GM21825 (cell line): Measurements from ENCODE around the gene BICDL2.

ENCODE experiments used
- ATAC-seq: cut with Tn5 transposase; IDR thresholded peaks from one replicate; pipeline ENCODE4 v1.9.1; 2021; ENCODE audit warnings: mild to moderate bottlenecking, moderate library complexity; ENCODE audit not compliant: unreplicated experiment

BICDL2 gene

DNA sequence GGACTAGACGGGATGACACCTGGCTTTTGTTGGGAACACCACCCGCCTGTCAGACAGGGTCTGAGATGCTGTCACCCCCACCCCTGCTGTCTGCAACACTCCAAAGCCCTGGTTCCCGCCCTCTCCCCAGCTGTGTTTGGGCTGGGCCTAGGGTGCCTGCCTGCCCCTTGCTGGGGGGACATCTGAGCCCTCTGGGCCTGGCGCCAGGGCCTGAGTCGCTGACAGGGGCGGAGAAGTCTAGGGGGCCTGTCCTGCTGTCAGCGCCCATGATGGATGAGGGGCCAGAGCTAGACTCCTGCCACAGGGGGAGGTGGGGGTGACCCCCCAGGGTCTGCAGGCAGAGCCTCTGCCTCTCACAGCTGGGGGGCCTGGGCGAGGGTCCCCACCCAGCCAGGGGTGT, 48.9 kb downstream of the BICDL2 start:
- ATAC-seq, result no peak

DNA sequence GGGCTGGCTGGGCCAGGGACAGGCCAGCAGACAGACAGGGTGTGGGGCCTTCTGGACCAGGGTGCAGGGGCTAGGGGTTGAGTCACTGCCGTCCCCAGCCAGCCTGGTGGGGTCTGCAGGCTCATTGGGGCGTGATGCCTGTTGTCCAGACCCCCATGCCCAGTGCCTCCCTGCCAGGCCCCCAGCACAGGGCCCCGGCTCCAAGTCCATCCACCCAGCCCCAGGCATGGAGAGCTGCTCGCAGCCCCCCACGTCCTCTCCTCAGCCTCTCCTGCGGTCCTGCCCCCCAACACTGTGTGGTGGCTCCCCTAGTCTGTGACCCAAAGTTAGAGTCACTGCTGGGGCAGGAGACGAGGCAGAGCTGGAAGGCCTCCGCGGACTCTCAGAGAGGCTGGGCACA, 49.5 kb downstream of the BICDL2 start:
- no peak for ATAC-seq

- no peak for ATAC-seq
Measured at GRCh38 chr16:2986623-2987188, 50.0 kb downstream of the BICDL2 start.

GRCh38 chr16:2985893-2986355, 50.8 kb downstream of the BICDL2 start:
- ATAC-seq, result no peak

DNA sequence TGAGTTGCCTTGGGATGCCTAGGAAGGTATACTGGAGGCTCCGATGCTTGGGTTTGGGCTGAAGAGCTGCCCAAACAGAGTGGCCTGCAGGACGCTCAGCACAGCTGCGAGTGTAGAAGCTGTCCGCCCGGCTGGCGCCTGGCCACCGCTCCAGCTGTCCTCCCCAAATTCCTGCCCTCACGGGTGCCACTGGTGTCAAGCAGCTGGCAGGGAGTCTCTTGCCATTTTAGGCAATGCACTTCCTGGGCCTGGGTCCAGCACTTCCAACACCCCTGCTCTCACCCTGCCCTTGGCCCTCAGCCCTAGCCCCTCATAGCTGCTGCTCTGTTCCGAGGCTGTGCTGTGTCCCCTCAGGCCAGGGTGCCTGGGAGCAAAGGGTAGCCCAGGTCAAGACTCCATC, 51.3 kb downstream of the BICDL2 start:
- ATAC-seq, result no peak

DNA sequence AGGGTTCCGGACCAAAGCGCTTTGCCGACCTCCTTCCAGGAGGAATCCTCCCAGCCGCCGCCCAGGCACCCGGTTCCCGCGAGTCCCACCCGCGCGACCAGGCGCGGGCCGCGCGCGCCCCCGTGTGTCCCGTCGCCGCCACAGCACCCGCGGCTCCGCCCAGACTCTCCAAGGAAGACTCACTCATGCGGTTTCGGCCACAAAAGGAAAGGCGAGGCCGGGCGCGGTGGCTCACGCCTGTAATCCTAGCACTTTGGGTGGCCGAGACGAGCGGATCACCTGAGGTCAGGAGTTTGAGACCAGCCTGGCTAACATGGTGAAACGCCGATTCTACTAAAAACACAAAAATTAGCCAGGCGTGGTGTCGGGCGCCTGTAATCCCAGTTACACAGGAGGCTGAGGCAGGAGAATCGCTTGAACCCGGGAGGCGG, 53.0 kb downstream of the BICDL2 start:
- no peak for ATAC-seq

GRCh38 chr16:2982402-2982801, 54.3 kb downstream of the BICDL2 start:
- ATAC-seq, result no peak

GRCh38 chr16:2981899-2982250, 54.9 kb downstream of the BICDL2 start:
- ATAC-seq, result no peak

DNA sequence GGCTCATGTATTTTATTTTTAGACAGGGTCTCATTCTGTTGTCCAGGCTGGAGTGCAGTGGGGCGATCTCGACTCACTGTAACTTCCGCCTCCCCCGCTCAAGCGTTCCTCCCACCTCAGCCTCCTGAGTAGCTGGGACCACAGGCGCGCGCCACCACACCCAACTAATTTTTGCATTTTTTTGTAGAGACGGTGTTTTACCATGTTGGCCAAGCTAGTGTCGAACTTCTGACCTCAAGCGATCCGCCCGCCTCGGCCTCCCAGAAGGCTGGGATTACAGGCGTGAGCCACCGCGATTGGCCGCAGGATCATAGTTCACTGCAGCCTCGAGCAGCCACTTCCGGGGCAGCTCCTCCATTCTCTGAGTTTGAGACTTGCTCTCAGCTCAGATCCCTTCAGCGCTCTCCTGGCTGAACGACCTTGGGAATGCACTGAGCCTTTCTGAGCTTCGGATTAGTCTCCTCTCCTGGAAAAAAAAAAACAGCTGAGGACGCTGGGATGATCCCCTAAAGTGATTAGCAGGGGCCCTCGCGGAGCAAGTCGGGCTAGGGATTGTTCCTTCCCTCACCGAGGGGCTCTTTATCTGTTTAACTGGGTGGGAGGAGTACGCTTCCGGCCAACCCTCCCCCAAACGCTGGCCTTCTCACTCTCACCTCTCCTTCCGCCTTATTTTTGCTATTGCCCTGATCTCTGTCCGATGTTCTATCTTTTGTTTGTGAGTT, 55.4 kb downstream of the BICDL2 start:
- no peak for ATAC-seq

DNA sequence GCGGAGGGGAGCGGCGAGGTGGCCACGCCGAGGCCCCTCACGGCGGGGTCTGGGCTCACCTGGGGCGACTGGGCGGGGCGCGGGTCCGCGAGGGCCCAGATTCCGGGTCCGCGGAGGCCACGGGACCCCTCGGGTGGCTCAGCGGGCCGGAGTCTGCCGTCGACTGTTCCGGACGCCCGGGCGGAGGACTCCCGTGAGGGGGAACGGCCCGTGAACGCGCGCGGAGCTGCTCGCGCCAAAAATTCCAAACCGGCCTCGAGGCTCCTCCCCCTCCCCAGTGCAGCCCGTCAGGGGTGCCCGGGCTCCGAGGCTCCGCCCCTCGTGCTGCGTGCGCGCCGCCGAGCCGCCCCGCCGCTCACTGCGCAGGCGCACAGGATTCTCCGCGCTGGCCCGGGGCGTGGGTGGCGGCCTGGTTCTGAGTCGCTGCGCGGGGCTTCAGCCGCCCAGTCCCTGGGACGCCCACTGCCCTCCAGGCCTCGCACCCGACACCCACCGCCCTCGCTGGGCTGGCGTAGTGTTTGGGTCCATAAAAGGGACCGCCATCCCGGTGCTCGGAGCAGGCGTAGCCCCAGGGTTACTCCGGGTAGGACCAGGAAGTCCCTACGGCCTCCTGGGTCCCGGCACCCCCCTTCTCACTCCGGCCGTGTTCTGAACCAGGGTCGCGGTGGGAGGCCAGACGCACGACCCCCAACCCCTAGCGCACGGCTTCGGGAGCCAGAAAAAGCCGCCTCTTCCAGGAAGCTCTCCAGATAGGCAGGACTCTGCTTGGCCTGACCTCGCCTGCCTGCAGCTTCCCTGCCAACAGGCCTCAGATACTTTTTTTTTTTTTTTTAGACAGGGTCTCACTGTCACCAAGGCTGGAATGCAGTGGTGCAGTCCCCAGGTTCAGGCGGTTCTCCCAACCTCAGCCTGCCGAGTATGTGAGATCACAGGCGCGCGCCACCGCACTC, 56.2 kb downstream of the BICDL2 start, which contains the start of gene PKMYT1:
TSS of gene PKMYT1 (minus strand) at position 220 of the 950 bp plus-strand sequence. CDS start 789 bp downstream, outside the sequence.
- ATAC-seq, result peak; percentile 70

DNA sequence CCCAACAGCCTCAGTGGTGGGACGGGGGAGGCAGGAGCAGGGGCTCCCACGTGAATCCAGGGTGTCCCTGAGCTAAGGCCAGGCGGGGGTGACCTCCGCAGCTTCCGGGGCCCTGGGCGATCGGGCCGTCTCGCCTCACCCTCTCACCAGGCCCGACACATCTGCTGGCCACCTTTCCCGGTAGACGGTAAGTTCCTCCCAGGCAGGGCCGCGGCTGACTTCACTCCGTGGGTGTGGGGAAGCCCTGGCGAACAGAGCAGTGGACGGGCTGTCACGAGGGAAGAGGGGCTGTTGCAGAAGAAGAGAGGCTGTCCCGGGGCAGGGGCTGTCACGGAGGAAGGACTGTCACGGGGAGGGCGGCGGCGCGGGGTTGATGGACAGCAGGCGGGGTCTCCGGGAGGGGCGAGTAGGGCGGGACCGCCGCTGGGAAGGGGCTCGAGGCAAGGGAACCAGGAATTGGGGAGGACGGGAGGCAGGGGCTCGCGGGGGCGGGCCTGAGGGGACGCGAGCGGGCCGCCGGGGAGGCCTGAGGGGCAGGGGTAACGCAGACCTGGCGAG, 57.0 kb downstream of the BICDL2 start:
- ATAC-seq, result peak; percentile 2
